GM12801 (cell line): ENCODE measurements around the gene SCFD2.

Source experiments
- TF ChIP-seq, protein P1 (sequence below): IDR thresholded peaks from one replicate; pipeline ENCODE4 v1.5.1; 2011; ENCODE audit warnings: control low read depth; ENCODE audit not compliant: insufficient read length; ENCODE audit errors: extremely low read depth

The SCFD2 gene

DNA sequence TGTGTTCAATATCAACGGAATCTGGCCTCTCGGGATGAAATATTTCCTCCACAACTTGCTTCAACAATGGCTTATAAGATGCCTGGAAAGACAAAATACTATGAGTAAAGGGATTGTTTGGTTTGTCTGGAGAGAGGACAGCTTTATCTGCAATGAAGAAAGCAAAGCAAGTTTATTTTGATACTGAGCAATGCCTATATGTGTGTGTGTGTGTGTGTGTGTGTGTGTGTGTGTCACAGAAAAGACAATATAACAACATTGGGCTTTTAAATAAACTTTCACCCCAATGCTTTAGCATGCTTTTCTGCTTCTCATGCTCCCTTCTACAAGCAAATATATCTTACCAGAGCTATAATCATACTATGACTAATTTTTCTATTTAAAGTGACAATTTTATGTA lies 458.4 kb downstream of the SCFD2 start:
- TF ChIP-seq, protein P1, sequence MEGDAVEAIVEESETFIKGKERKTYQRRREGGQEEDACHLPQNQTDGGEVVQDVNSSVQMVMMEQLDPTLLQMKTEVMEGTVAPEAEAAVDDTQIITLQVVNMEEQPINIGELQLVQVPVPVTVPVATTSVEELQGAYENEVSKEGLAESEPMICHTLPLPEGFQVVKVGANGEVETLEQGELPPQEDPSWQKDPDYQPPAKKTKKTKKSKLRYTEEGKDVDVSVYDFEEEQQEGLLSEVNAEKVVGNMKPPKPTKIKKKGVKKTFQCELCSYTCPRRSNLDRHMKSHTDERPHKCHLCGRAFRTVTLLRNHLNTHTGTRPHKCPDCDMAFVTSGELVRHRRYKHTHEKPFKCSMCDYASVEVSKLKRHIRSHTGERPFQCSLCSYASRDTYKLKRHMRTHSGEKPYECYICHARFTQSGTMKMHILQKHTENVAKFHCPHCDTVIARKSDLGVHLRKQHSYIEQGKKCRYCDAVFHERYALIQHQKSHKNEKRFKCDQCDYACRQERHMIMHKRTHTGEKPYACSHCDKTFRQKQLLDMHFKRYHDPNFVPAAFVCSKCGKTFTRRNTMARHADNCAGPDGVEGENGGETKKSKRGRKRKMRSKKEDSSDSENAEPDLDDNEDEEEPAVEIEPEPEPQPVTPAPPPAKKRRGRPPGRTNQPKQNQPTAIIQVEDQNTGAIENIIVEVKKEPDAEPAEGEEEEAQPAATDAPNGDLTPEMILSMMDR = no peak

DNA sequence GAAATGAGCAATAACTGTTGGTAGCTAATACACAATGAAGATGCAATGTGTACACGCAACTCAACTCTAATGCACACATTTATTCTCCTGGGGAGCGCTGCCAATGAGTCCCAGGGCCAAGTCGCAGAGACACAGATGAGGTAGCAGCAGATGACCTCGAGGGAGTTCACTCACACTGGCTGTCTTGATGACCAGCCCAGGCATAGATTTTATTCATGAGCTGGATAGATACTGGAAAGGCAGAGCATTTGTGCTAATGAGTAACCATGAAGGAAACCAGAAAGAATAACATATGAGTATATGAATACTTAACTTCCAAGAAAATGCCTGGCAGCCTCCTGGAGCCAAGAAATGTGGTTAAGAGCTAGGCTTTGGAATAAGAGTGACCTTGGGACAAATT lies 461.4 kb downstream of the SCFD2 start:
- TF ChIP-seq, protein P1 = no peak

DNA sequence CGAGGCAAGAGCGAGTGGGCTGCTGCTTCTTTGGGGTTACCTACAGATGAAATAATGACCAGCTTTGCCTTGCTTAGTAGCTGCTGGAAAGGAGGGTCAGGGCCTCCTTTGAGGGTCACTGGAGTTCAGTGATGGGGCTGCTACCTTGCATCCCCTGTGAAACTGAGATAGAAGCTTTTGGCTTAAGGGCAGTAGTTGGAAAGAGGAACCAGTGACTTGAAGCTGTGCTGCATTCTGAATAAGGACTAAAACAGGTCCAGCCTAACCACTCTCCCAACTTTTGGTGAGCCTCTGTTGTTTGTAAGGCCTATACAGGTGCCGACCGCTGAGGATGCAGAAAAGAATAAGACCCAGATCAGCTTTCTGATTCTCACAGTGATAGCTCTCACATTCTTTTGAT lies 462.6 kb downstream of the SCFD2 start:
- TF ChIP-seq, protein P1 = no peak

DNA sequence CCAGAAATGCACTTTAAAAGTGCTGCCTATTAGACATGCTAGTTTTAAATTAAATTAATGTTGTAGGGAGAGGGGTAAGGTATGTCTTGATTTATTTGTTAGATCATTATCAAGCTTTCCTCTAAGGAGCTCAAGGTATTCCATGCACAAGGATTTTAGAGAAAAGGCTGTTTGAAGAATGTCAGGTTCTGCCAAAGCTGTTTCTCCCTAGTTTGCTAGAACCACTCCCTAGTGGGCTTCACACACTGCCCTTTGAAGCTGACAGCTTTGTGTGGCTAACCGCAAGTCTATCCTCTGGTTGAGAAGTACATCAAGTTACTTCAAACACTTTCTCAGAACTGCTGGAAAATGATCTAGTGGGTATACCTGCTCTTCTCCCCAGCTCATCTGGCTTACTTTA lies 471.4 kb downstream of the SCFD2 start:
- TF ChIP-seq, protein P1 = no peak

DNA sequence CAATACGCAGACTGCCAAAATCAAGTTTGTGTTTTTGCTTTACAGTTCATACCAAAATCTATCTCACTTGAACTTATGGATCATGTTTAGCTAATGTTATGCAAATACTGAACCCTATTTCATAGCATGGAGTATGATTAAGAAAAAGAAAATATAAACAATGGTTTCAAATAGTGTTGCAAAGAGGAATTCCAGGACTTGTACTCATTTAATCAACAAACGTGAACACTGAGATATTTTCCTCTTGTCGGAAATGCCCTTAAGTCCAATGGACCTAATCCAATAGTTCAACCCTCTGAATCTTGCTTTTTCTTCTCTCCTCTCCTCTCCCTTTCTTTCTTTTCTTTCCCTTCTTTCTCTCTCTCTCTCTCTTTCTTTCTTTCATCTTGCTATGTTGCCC lies 473.0 kb downstream of the SCFD2 start:
- TF ChIP-seq, protein P1 = no peak

DNA sequence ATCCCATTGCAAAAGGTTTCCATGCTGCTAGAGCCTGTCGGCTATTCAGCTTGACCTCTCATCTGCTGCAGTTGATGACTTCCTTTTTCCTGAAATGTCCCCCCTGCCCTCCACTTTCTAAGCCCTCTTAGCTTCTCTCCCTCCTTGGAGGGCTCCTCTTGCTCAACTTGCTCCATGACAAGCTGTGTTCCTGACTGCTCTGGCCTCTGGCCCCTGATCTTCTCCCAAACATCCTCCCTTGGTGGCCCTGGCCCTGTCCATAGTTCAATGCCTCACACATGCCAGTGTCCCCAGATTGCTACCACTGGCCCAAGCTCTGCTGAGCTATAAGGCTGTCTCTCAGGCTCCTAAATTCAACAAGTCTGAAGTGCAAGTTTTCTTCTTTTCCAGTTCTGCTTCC lies 474.1 kb downstream of the SCFD2 start:
- TF ChIP-seq, protein P1 = no peak

DNA sequence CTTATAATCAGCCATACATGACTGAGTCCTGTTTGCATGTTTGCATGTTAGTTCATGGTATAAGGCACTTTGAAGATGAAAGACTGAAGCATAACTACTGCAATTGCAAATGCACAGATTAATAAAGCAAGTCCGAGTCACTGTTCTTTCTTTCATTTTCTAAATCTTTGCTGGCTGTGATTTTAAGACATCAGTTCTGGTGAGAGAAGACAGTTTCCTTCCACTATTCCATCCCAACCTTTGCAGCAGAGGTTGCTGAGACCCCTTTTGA lies 475.4 kb downstream of the SCFD2 start:
- TF ChIP-seq, protein P1 = no peak
